Measurements from ENCODE around the gene CEP63. TPM values are rescaled to one million over a fixed set of nuclear protein-coding genes. Genes with fewer than 3 reads are reported as not detected.

Gene CEP63
- total RNA-seq (2014; rRNA removed; shearing (Covaris generic)), result 27.7 and 32.6 TPM in 2 replicates

GRCh38 chr3:134485718-134486576 is at the start of gene CEP63, which contains the start of gene ANAPC13:
Gene CEP63 (plus strand): TSS chr3:134486057. CDS start chr3:134495321, 9,264 bp downstream.
Gene ANAPC13 (minus strand): TSS chr3:134485985. CDS start chr3:134482904, 3,081 bp downstream.
- DNase-seq (ENCODE audit: low read depth), result peak; percentile 99

- DNase-seq (ENCODE audit: low read depth), result no peak
These were observed 48.6 kb upstream of the CEP63 start for GRCh38 chr3:134437211-134437752.

GRCh38 chr3:134441321-134441720 is 44.5 kb upstream of the CEP63 start:
- DNase-seq (ENCODE audit: low read depth), result no peak

GRCh38 chr3:134441821-134442220 is 44.0 kb upstream of the CEP63 start:
- no peak for DNase-seq (ENCODE audit: low read depth)

- DNase-seq (ENCODE audit: low read depth), result no peak
These were observed 40.8 kb upstream of the CEP63 start for GRCh38 chr3:134445095-134445494.

GRCh38 chr3:134445636-134446035 is 40.2 kb upstream of the CEP63 start:
- DNase-seq (ENCODE audit: low read depth), result no peak

- DNase-seq (ENCODE audit: low read depth), result peak; percentile 75
These were observed 39.1 kb upstream of the CEP63 start for GRCh38 chr3:134446800-134447199.

GRCh38 chr3:134447351-134447750 is 38.5 kb upstream of the CEP63 start:
- no peak for DNase-seq (ENCODE audit: low read depth)

GRCh38 chr3:134448664-134449063 is 37.2 kb upstream of the CEP63 start:
- no peak for DNase-seq (ENCODE audit: low read depth)

GRCh38 chr3:134449277-134449676 is 36.6 kb upstream of the CEP63 start:
- DNase-seq (ENCODE audit: low read depth), result peak; percentile 70

- DNase-seq (ENCODE audit: low read depth), result no peak
These were observed 35.9 kb upstream of the CEP63 start for GRCh38 chr3:134449951-134450350.

GRCh38 chr3:134453631-134454030 is 32.2 kb upstream of the CEP63 start:
- DNase-seq (ENCODE audit: low read depth), result no peak

GRCh38 chr3:134457376-134458074 is 28.3 kb upstream of the CEP63 start:
- no peak for DNase-seq (ENCODE audit: low read depth)

GRCh38 chr3:134458406-134458945 is 27.4 kb upstream of the CEP63 start:
- no peak for DNase-seq (ENCODE audit: low read depth)

- no peak for DNase-seq (ENCODE audit: low read depth)
These were observed 26.3 kb upstream of the CEP63 start for GRCh38 chr3:134459562-134459961.

GRCh38 chr3:134460965-134461364 is 24.9 kb upstream of the CEP63 start:
- peak; percentile 59 for DNase-seq (ENCODE audit: low read depth)

- no peak for DNase-seq (ENCODE audit: low read depth)
These were observed 23.4 kb upstream of the CEP63 start for GRCh38 chr3:134462331-134462941.

- DNase-seq (ENCODE audit: low read depth), result no peak
These were observed 22.2 kb upstream of the CEP63 start for GRCh38 chr3:134463676-134464063.

- DNase-seq (ENCODE audit: low read depth), result peak; percentile 88
These were observed 21.7 kb upstream of the CEP63 start for GRCh38 chr3:134464064-134464688.

- no peak for DNase-seq (ENCODE audit: low read depth)
These were observed 21.0 kb upstream of the CEP63 start for GRCh38 chr3:134464689-134465365.

- DNase-seq (ENCODE audit: low read depth), result no peak
These were observed 19.5 kb upstream of the CEP63 start for GRCh38 chr3:134466331-134466730.

All from Daoy (cell line).